NCI-H524 treated with DMSO at 0.1 percent for 48 hours (cell line): ENCODE data around the gene PBRM1.

ENCODE experiments used
- DNase-seq: peaks from one replicate; lab custom pipeline; 2025; lab: John Stamatoyannopoulos, UW

PBRM1 gene

DNA sequence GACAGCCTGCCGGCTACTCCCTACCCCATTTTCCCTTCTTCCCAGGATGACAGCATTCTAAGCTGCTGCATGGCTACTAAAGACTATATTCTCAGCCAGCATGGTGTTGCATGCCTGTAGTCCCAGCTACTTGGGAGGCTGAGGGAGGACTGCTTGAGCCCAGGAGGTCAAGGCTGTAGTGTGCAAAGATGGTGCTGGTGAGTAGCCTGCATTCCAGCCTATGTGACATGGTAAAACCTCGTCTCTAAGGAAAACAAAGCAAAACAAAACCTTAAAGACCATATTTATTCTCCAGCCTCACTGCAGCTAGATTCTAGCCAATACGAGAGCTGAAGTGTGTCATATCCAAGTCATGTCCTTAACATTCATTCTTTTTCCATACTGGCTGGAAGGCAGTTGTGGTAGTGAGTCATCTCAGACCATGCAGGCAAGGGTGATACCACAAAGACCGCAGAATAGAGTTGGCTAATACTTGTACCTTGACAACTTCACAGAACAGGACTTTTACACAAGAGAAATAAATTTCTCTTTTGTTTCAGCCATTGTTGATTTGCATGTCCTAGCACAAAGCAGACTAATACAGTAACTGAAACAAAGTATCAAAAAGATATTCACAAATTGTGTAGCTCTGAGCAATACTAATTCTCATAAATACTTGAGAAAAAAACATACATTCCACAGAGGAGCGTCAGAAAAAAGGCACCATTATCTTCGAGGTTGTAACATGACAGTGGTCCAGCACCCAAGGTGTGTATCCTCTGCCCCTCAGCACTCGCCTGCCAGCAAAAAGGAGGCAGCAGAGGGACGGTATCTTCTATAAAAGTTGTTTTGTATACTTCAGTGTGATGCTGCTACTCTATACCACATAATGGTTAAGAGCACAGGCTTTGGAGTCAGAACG, 14.8 kb downstream of the PBRM1 start:
- no peak for DNase-seq

DNA sequence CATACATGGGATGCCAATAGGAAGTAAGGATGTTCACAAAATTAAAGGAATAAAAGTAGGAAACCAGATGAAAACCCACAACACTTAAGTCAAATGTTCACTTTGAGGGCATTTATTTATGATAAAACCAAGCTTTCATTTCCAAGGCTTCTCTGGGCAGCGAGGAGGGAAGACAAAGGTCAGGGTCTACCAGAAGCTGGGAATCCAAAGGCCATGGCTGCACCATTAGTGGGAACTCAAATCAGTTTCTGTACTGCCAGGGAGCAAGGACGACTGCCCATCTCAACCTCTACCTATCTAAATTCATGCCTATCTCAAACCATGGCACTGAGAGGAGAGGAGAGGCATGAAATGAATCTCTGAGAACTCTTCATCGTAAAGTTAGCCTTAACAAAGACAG, 22.6 kb downstream of the PBRM1 start:
- DNase-seq, result no peak

DNA sequence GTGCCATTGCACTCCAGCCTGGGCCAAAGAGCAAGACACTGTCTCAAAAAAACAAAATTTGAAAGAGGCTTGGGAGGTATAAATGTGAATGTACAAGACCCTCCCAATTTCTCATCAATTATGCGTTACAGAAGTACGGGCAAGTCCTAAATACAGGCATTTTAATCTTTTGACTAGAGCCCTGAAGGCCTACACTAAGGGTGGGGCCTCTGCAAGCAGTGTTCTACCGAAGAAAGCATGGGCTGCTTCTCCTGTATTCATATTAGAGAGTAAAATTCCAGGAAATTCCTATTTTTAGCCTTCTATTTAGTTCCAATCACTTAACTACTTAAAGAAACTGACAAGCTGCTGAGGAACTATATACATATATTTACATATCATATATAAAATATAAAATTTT, 25.7 kb downstream of the PBRM1 start:
- no peak for DNase-seq

- no peak for DNase-seq
Observed at GRCh38 chr3:52655895-52656294, 29.8 kb downstream of the PBRM1 start.

- DNase-seq, result no peak
Observed at GRCh38 chr3:52651592-52651991, 34.1 kb downstream of the PBRM1 start.

GRCh38 chr3:52650439-52650838, 35.3 kb downstream of the PBRM1 start:
- no peak for DNase-seq

DNA sequence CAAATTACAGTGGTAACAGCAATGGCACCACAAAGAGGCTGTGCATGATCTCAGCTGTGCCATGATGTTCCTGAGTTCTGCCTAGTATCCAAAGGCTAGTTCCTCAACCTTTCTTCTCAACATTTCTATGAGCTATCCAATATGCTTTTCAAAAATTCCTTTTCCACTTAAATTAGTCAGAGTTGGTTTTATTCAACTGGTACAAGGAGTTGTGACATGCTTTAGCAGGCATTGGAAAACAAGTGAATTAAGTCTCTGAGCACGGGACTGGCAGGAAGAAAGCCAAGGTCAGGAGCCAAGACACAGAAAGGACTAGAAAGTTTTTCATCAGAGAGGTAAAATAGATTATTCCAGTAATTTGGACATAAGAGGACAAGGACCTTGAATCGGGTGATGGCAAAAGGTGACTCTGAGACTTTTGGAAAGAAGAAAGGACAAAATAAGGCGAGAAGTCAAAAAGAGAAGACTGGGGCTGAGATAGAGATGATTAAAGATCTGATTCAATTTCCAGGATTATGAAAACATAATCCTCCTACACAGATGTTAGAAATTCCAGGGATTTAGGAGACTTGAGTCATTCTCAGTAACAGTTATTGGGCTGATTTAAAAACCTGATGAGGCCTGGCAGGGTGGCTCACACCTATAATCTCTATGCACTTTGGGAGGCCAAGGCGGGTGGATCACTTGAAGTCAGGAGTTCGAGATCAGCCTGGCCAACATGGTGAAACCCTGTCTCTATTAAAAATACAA, 36.1 kb downstream of the PBRM1 start:
- DNase-seq, result no peak

GRCh38 chr3:52645549-52645948, 40.2 kb downstream of the PBRM1 start:
- no peak for DNase-seq

DNA sequence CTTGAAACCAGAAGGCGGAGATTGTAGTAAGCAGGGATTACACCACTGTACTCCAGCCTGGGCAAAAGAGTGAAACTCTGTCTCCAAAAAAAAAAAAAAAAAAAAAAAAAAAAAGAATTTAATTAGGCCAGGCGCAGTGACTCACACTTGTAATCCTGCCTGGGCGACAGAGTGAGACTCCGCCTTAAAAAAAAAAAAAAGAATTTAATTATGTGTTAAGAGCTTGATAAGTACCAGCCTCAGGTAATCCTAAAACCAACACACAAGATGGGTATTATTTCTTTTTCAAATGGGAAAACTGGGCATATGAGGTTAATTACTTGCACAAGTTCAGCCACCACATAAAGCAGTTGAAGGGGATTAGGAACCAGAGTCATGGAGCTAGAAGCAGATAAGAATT, 49.0 kb downstream of the PBRM1 start:
- peak; percentile 80 for DNase-seq

DNA sequence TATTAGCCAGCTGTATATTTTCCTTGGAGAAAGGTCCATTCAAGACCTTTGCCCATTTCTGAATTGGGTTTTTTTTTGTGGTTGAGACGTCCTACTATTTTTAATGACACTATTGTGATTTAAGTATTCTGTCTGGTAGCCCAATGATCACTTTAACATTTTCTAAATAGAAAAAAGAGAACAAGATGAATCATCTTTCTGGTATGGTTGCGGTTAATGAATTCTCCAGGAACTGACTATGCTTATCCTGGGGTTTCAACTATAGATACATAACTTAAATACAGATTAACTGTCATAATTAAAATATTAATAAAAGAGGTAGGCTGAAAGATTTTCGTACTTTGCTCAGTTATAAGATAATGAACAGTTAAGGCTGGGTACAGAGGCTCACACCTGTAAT, 51.9 kb downstream of the PBRM1 start:
- no peak for DNase-seq

GRCh38 chr3:52625041-52625440, 60.7 kb downstream of the PBRM1 start:
- DNase-seq, result no peak

DNA sequence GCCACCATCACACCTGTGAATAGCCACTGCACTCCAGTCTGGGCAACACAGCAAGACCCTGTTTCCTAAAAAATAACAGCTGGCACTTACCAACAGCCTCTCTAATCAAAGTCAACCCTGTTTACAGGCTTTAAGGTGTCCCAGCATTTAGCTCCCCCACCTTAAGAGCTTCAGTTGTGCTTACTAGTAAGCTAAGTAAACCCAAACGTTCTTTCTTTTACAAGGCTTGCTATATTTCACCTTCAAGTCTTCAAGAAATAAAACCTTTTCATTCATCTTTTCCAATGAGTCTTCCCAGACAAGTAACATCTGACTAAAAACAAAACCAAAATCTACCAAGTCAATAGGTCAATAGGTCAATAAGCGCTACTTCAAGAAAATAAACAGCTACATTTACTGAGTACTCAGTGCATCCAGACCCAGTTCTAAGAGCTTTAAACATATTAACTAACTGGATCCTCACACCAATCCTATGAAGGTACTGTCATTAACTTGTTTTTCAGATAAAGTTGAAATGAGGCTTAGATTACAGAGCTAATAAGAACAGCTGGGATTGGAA, 62.4 kb downstream of the PBRM1 start:
- DNase-seq, result no peak

DNA sequence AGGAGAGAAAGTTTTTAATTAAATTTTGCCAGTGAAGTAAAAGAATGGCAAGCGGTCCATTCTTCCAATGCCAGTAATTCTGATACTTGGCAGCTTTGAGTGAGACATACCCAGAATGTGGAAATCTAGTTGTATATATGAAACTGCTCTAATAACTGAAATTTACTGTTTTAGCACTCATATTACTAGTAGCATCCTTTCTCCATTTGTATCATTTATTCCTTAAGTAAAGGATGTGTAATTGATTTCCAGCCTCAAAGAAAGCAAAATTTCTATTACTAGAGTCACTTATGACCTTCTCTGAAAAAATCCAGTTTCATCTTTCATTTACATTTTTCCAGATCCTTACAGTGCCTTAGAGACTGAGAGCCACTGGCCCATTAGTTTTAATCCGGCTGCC, 65.1 kb downstream of the PBRM1 start:
- no peak for DNase-seq

- DNase-seq, result no peak
Observed at GRCh38 chr3:52615166-52615565, 70.5 kb downstream of the PBRM1 start.

GRCh38 chr3:52614689-52615088, 71.0 kb downstream of the PBRM1 start:
- DNase-seq, result no peak

GRCh38 chr3:52609316-52609815, 76.3 kb downstream of the PBRM1 start:
- no peak for DNase-seq

- DNase-seq, result no peak
Observed at GRCh38 chr3:52608337-52608736, 77.4 kb downstream of the PBRM1 start.

DNA sequence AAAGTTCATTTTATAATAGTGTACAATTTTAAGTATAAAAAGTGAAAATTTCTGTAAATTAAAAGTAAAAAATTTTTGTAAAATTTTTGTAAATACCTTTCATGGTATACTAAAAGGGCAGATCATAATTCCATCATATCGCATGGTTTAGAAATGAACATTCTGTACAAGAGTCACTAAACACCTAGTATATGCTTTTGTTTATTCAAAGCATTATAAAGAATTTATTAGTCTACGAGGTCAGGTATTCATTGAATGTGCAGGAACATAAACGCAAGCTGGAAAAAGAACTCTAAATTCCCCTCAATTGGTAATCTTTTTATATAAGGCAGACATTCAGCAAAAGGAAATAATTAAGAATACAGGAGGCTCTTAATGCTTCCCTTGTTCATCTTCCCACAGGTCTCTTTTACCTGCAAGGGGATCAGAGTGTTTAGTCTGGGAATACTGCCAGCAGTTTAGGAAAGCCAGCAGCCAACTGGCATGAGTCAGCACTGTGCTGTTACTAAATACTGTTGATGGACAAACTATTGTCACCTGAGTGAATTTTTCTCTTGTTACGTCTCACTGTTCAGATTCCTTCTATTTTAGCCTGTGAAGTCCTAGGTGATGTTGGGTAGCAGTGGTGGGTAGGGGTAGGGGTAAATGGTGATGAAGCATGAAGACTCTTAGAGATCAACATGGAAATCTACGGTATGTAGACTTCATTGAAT, 79.2 kb downstream of the PBRM1 start:
- DNase-seq, result no peak

- DNase-seq, result no peak
Observed at GRCh38 chr3:52600258-52600657, 85.5 kb downstream of the PBRM1 start.

DNA sequence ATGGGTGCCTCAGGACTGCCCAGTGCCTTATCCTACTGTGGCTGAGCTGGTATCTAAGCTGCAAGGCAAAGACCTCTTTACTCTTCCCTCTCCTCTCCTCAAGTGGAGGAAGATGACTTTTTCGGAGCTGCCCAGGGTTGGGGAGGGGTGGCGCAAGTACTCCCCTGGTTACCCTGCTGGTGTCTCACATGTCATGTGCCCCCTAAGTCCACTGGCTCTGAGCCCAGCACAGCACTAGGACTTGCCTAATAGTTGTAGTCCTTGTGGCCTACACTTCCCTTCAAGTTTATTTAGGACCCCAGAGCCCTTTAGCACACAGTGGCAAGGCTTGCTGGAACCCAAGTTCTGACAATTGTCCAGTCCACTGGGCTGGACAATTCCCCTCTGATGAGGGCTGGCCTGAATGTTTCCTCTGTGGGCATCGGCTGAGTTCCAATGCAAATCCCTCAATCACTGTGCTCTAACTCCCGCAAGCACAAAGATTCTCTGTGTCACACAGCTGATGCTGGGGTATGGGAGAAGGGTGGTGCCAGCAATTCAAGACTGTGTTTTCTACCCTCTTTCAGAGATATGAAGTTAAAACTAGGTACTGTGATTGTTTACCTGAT, 89.0 kb downstream of the PBRM1 start:
- no peak for DNase-seq

DNA sequence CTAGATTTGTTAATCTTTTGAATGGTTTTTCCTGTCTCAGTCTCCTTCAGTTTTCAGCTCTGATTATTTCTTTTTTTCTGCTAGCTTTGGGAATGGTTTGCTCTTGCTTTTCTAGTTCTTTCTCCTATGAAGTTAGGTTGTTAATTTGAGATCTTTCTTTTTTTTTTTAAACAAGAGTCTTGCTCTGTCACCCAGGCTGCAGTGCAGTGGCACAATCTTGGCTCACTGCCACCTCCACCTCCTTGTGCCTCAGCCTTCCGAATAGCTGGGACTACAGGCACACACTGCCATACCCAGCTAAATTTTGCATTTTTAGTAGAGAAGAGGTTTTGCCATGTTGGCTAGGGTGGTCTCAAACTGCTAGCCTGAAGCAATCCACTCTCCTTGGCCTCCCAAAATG, 92.6 kb downstream of the PBRM1 start:
- no peak for DNase-seq
